ENCODE data around the gene HAUS1. TPM values are rescaled to one million over a fixed set of nuclear protein-coding genes. Genes with fewer than 3 reads are reported as not detected.

HAUS1 gene
- total RNA-seq, 4 donors from 2014 or later: 21.2 to 37.3 (median 28.1) TPM

GRCh38 chr18:46072376-46072867, 31.8 kb upstream of the HAUS1 start:
- Histone ChIP-seq H3K27ac (peak overlapping the region in 1 of 4 donors; percentile 58), H3K9me3 (peaks cover 0 to 2% (median 0%) of the 10 kb centered on the region in 4 donors), H3K36me3 (peaks cover 0 to under 1% (median 0%) of the 10 kb centered on the region in 3 donors), H3K27me3 (no peaks in the 10 kb centered on the region), H3K4me1 (peaks cover 0 to 30% (median 13%) of the 10 kb centered on the region in 4 donors), H3K4me3 (peak overlapping the region; percentile 32 to 73 (median 64))
- no peak for DNase-seq (ENCODE audit: low spot score in 2 of 2)
- WGBS, 2 donors: 20 to 28% methylated on average over 16 to 25 of the region's 25 CpGs
- TF ChIP-seq CTCF (IDR thresholded peaks at IDR 0.05) (no peak), POLR2A (IDR thresholded peaks at IDR 0.05) (no peak), EP300 (IDR thresholded peaks at IDR 0.05) (no peak)

- 77 to 89% methylated on average over 3 of the region's 3 CpGs for WGBS, 2 donors
- H3K9me3 ChIP-seq: no peaks in the 10 kb centered on the region
- H3K4me3 ChIP-seq: no peak overlapping the region
- H3K4me1 ChIP-seq: peaks cover 0 to 30% (median 13%) of the 10 kb centered on the region in 4 donors
- DNase-seq (ENCODE audit: low spot score in 2 of 2): no peak
- peaks cover 0 to 6% (median 0%) of the 10 kb centered on the region in 3 donors for H3K36me3 ChIP-seq
- H3K27me3 ChIP-seq: no peaks in the 10 kb centered on the region
- H3K27ac ChIP-seq: no peak overlapping the region
- TF ChIP-seq POLR2A (IDR thresholded peaks at IDR 0.05) (no peak), CTCF (IDR thresholded peaks at IDR 0.05) (no peak), EP300 (IDR thresholded peaks at IDR 0.05) (no peak)
These were observed 31.2 kb upstream of the HAUS1 start for GRCh38 chr18:46072959-46073358.

- H3K27me3 ChIP-seq: no peaks in the 10 kb centered on the region
- H3K27ac ChIP-seq: no peak overlapping the region
- H3K4me3 ChIP-seq: no peak overlapping the region
- TF ChIP-seq CTCF (IDR thresholded peaks at IDR 0.05) (peak; percentile 53 to 66 (median 56)), EP300 (IDR thresholded peaks at IDR 0.05) (no peak), POLR2A (IDR thresholded peaks at IDR 0.05) (no peak)
- H3K36me3 ChIP-seq: peaks cover 0 to 12% (median 0%) of the 10 kb centered on the region in 3 donors
- H3K9me3 ChIP-seq: no peaks in the 10 kb centered on the region
- WGBS, 2 donors: 26 to 27% methylated on average over 9 of the region's 9 CpGs
- peaks cover 0 to 30% (median 13%) of the 10 kb centered on the region in 4 donors for H3K4me1 ChIP-seq
- DNase-seq (ENCODE audit: low spot score in 2 of 2): peak in 1 of 2 donors; percentile 86
These were observed 30.5 kb upstream of the HAUS1 start for GRCh38 chr18:46073474-46074331.

- no peaks in the 10 kb centered on the region for H3K4me1 ChIP-seq
- H3K36me3 ChIP-seq: peaks cover 1 to 69% (median 2%) of the 10 kb centered on the region in 3 donors
- TF ChIP-seq CTCF (IDR thresholded peaks at IDR 0.05) (no peak), EP300 (IDR thresholded peaks at IDR 0.05) (no peak), POLR2A (IDR thresholded peaks at IDR 0.05) (no peak)
- no peak overlapping the region for H3K27ac ChIP-seq
- no peak for DNase-seq (ENCODE audit: low spot score in 2 of 2)
- no peak overlapping the region for H3K4me3 ChIP-seq
- H3K27me3 ChIP-seq: no peaks in the 10 kb centered on the region
- H3K9me3 ChIP-seq: no peaks in the 10 kb centered on the region
These were observed 24.8 kb upstream of the HAUS1 start for GRCh38 chr18:46079336-46079735.

- no peak for DNase-seq (ENCODE audit: low spot score in 2 of 2)
- Histone ChIP-seq H3K4me1 (no peaks in the 10 kb centered on the region), H3K36me3 (peaks cover 2 to 77% (median 4%) of the 10 kb centered on the region in 3 donors), H3K27me3 (no peaks in the 10 kb centered on the region), H3K9me3 (no peaks in the 10 kb centered on the region), H3K4me3 (no peak overlapping the region), H3K27ac (no peak overlapping the region)
- TF ChIP-seq POLR2A (IDR thresholded peaks at IDR 0.05) (no peak), CTCF (IDR thresholded peaks at IDR 0.05) (no peak), EP300 (IDR thresholded peaks at IDR 0.05) (no peak)
- WGBS, 2 donors: 87 to 92% methylated on average over 1 of the region's 1 CpG
These were observed 24.0 kb upstream of the HAUS1 start for GRCh38 chr18:46080156-46080555.

Measured in tibial nerve (tissue), 4 donors.